GM12878 (cell line): ENCODE measurements around the gene CNTLN. TPM values are rescaled to one million over a fixed set of nuclear protein-coding genes. Genes with fewer than 3 reads are reported as not detected.

Experiments used
- ATAC-seq: fragments of 200-7000 bp; cut with Tn5 transposase; 3 replicates; pipeline ENCODE4 v1.9.1; 2020; ENCODE audit warnings: mild to moderate bottlenecking, moderate library complexity
- BruUV-seq: library from RNA; stranded (reverse); fragments of 400-500 nt; replicated peaks from 2 replicates; lab custom pipeline; 2021; lab: Mats Ljungman, UMichigan
- CTCF ChIA-PET: fragments of 300-600 bp; sonication (Branson Sonifier 250); formaldehyde crosslinking; extraction: SDS; loops from one replicate; lab custom pipeline; 2021; ENCODE audit warnings: inconsistent platforms; lab: Yijun Ruan, JAX
- POLR2A ChIA-PET: fragments of 350-600 bp; formaldehyde crosslinking; extraction: SDS; loops from one replicate; lab custom pipeline; 2021; ENCODE audit warnings: inconsistent platforms; lab: Charles Lee
- RAD21 ChIA-PET: fragments of 300-600 bp; sonication (Branson Sonifier 250); formaldehyde crosslinking; loops from one replicate; lab custom pipeline; 2023; ENCODE audit warnings: antibody characterized with exemption; ENCODE audit not compliant: unreplicated experiment; lab: Charles Lee
- SMC1A ChIA-PET: fragments of 300-600 bp; sonication (Branson Sonifier 250); formaldehyde crosslinking; loops from one replicate; lab custom pipeline; 2023; ENCODE audit not compliant: unreplicated experiment, uncharacterized antibody; lab: Charles Lee
- DNase-seq: peaks from one replicate; pipeline ENCODE4 v3.0.0-alpha.2; 2011; ENCODE audit warnings: low read depth, low spot score
- FAIRE-seq: peaks from 3 replicates; lab custom pipeline; 2011; peaks lifted over from hg19 to GRCh38; lab: Jason Lieb, UNC
- H2AFZ ChIP-seq: 2 replicates; pipeline ENCODE4 v1.6.0; 2011; ENCODE audit warnings: low read depth, low read length, control low read depth; ENCODE audit not compliant: control insufficient read depth
- H3K27ac ChIP-seq: 2 replicates; pipeline ENCODE4 v1.5.1; 2011; ENCODE audit warnings: control low read depth; ENCODE audit not compliant: control insufficient read depth, insufficient read depth
- H3K27me3 ChIP-seq, 2 experiments: replicated peaks in 1 of 2; 2 replicates each; pipeline versions ENCODE4 v1.6.0 to v1.6.1; 2011; ENCODE audit warnings: low read length in 1 of 2; ENCODE audit not compliant: control insufficient read depth in 2 of 2, insufficient read depth in 2 of 2
- H3K36me3 ChIP-seq, 2 experiments: 2 replicates each; pipeline ENCODE4 v1.5.1; 2011; ENCODE audit warnings: low read length in 1 of 2; ENCODE audit not compliant: control insufficient read depth in 2 of 2, insufficient read depth in 2 of 2
- H3K4me1 ChIP-seq: 2 replicates; pipeline ENCODE4 v1.6.1; 2011; ENCODE audit warnings: mild to moderate bottlenecking, low read length, moderate library complexity, mixed read lengths; ENCODE audit not compliant: control insufficient read depth, insufficient read depth
- H3K4me2 ChIP-seq: 2 replicates; pipeline ENCODE4 v1.6.0; 2011; ENCODE audit warnings: control low read depth; ENCODE audit not compliant: control insufficient read depth, insufficient read depth
- H3K4me3 ChIP-seq: fragments of 200-600 bp; sonication (generic); 2 replicates; pipeline ENCODE4 v1.5.1; 2016
- H3K79me2 ChIP-seq: 2 replicates; pipeline ENCODE4 v1.6.0; 2011; ENCODE audit warnings: low read length; ENCODE audit not compliant: control insufficient read depth, insufficient read depth
- H3K9ac ChIP-seq: 2 replicates; pipeline ENCODE4 v1.8.0; 2011; ENCODE audit warnings: low read length, control low read depth, mixed read lengths; ENCODE audit not compliant: control insufficient read depth, insufficient read depth
- H3K9me3 ChIP-seq: replicated peaks from 3 replicates; pipeline ENCODE4 v1.5.1; 2011; ENCODE audit warnings: mild to moderate bottlenecking, low read length; ENCODE audit not compliant: control insufficient read depth, insufficient read depth
- H4K20me1 ChIP-seq: 2 replicates; pipeline ENCODE4 v1.6.0; 2011; ENCODE audit not compliant: control insufficient read depth, insufficient read depth
- CHD2 ChIP-seq: IDR thresholded peaks from 2 replicates; pipeline ENCODE4 v1.6.1; 2011; ENCODE audit warnings: low read depth, low read length, improper control_type of control experiment, borderline replicate concordance
- E2F4 ChIP-seq: IDR thresholded peaks from 2 replicates; pipeline ENCODE4 v1.6.1; 2012; ENCODE audit warnings: low read depth, low read length, improper control_type of control experiment
- EED ChIP-seq: sonication (generic); IDR thresholded peaks from 2 replicates; pipeline ENCODE4 v1.6.1; 2016; ENCODE audit warnings: antibody characterized with exemption, low read depth
- ESRRA ChIP-seq: IDR thresholded peaks from 2 replicates; pipeline ENCODE4 v1.6.1; 2012; ENCODE audit warnings: mild to moderate bottlenecking, low read length, improper control_type of control experiment
- IKZF1 ChIP-seq: fragments of 450-650 bp; conservative IDR thresholded peaks from 2 replicates; pipeline ENCODE4 v1.6.1; 2017; ENCODE audit warnings: antibody characterized with exemption, mild to moderate bottlenecking
- IRF4 ChIP-seq: IDR thresholded peaks from 2 replicates; pipeline ENCODE4 v1.6.1; 2011; ENCODE audit warnings: low read depth, low read length
- IRF5 ChIP-seq: fragments of 450-650 bp; IDR thresholded peaks from 2 replicates; pipeline ENCODE4 v1.6.1; 2017; ENCODE audit warnings: borderline replicate concordance
- MEF2A ChIP-seq: IDR thresholded peaks from 2 replicates; pipeline ENCODE4 v1.6.1; 2011; ENCODE audit warnings: low read depth, mild to moderate bottlenecking, low read length, moderate library complexity; ENCODE audit not compliant: insufficient read depth
- MYB ChIP-seq: fragments of 150-350 bp; IDR thresholded peaks from 2 replicates; pipeline ENCODE4 v1.6.1; 2014; ENCODE audit warnings: mild to moderate bottlenecking, low read depth, low read length, borderline replicate concordance
- NRF1 ChIP-seq: conservative IDR thresholded peaks from 2 replicates; pipeline ENCODE4 v1.6.1; 2011; ENCODE audit warnings: mild to moderate bottlenecking, low read depth, low read length, improper control_type of control experiment
- RAD21 ChIP-seq: IDR thresholded peaks from 2 replicates; pipeline ENCODE4 v1.6.1; 2011; ENCODE audit warnings: mild to moderate bottlenecking, low read depth, low read length, moderate library complexity; ENCODE audit not compliant: insufficient read depth
- RUNX3 ChIP-seq: IDR thresholded peaks from 2 replicates; pipeline ENCODE4 v1.6.1; 2012; ENCODE audit warnings: low read length, inconsistent platforms
- ZNF622 ChIP-seq: fragments of 450-650 bp; IDR thresholded peaks from 2 replicates; pipeline ENCODE4 v1.6.1; 2017; ENCODE audit warnings: mild to moderate bottlenecking, inconsistent platforms
- in situ Hi-C: fragments of 300-500 bp; cut with MboI; formaldehyde crosslinking; loops from 9 replicates; pipeline ENCODE4 v1.14.3; 2018; ENCODE audit warnings: mixed read lengths
- intact Hi-C: fragments of 100-400 bp; cut with micrococcal nuclease; formaldehyde crosslinking; loops from one replicate; pipeline ENCODE4 v1.14.2; 2022; ENCODE audit not compliant: unreplicated experiment
- polyA plus RNA-seq, 11 experiments: library from polyadenylated mRNA; depleted of rRNA in 4 of 11; unstranded in 6 of 11; stranded (reverse) in 5 of 11; fragments of >200 nt; fragmentation: Nextera tagmentation in 4 of 11; fragmentation: Illumina TruSeq in 1 of 11; extraction: Ambion mirVana in 4 of 11; extraction: Trizol in 1 of 11; gene quantifications; 1 replicate in 1 of 11; 2 replicates in 10 of 11; pipeline versions ENCODE4 v1.2.1 to v1.2.3, GENCODE V29; 2011 to 2016; ENCODE audit warnings: inconsistent platforms in 2 of 11, missing spikeins in 2 of 11, low read depth in 1 of 11
- total RNA-seq, 4 experiments: library from RNA; depleted of rRNA in 3 of 4; stranded (reverse); fragments of >200 nt in 3 of 4; fragmentation: Illumina TruSeq in 1 of 4; extraction: Trizol in 1 of 4; gene quantifications; 2 replicates each; pipeline versions ENCODE4 v1.2.1 to v1.2.3, GENCODE V29; 2013 to 2021
- TF ChIP-seq, protein P1 (sequence below): fragments of 450-650 bp; IDR thresholded peaks from 2 replicates; pipeline ENCODE4 v1.6.1; 2017; ENCODE audit warnings: mild to moderate bottlenecking, moderate library complexity
- TF ChIP-seq, protein P2 (sequence below): fragments of 450-650 bp; formaldehyde crosslinking; IDR thresholded peaks from 2 replicates; pipeline ENCODE4 v1.5.0; 2022; ENCODE audit warnings: mild to moderate bottlenecking, missing genetic modification characterization

CNTLN gene
- total and polyA plus RNA-seq, 10 of the 15 experiments (the other 5 are each of a cell fraction or from before 2014, with no cell fraction given), result 0.01 to 7.0 (median 0.03) TPM; not detected in 4

DNA sequence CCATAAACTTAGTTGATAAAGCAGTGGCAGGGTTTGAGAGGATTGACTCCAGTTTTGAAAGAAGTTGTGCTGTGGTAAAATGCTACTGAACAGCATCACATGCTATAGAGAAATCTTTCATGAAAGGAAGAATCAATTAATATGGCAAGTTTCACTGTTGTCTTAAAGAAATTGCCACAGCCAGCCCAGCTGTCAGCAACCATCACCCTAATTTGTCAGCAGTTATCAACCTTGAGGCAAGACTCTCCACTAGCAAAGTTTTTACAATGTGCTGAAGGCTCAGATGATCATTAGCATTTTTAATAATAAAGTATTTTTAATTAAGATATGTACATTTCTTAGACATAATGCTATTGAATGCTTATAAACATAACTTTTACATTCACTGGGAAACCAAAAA lies 343.0 kb downstream of the CNTLN start:
- in situ Hi-C loops (no loop called here), intact Hi-C loops (no loop called here)
- no peaks in the 10 kb centered on the region for H3K9me3 ChIP-seq
- H3K9ac ChIP-seq, result no peak overlapping the region
- H3K4me1 ChIP-seq, result no peaks in the 10 kb centered on the region
- no peaks in the 10 kb centered on the region for H3K36me3 ChIP-seq
- H3K27me3 ChIP-seq, result no peaks in the 10 kb centered on the region
- CTCF ChIA-PET, result no interaction called here
- H3K27ac ChIP-seq, result no peak overlapping the region
- BruUV-seq, result no TSS peak
- RAD21 ChIA-PET, result no interaction called here
- ATAC-seq, result no peak
- H3K4me3 ChIP-seq, result no peak overlapping the region
- H2AFZ ChIP-seq, result no peak overlapping the region
- FAIRE-seq, result no peak
- no peak overlapping the region for H3K4me2 ChIP-seq
- no peak for DNase-seq
- POLR2A ChIA-PET, result no interaction called here
- no peaks in the 10 kb centered on the region for H4K20me1 ChIP-seq
- H3K79me2 ChIP-seq, result no peaks in the 10 kb centered on the region
- SMC1A ChIA-PET, result no interaction called here
- no peak for TF ChIP-seq IRF4
- no peak for TF ChIP-seq E2F4
- TF ChIP-seq RAD21, result no peak
- no peak for TF ChIP-seq EED
- no peak for TF ChIP-seq IKZF1
- TF ChIP-seq, protein P1, sequence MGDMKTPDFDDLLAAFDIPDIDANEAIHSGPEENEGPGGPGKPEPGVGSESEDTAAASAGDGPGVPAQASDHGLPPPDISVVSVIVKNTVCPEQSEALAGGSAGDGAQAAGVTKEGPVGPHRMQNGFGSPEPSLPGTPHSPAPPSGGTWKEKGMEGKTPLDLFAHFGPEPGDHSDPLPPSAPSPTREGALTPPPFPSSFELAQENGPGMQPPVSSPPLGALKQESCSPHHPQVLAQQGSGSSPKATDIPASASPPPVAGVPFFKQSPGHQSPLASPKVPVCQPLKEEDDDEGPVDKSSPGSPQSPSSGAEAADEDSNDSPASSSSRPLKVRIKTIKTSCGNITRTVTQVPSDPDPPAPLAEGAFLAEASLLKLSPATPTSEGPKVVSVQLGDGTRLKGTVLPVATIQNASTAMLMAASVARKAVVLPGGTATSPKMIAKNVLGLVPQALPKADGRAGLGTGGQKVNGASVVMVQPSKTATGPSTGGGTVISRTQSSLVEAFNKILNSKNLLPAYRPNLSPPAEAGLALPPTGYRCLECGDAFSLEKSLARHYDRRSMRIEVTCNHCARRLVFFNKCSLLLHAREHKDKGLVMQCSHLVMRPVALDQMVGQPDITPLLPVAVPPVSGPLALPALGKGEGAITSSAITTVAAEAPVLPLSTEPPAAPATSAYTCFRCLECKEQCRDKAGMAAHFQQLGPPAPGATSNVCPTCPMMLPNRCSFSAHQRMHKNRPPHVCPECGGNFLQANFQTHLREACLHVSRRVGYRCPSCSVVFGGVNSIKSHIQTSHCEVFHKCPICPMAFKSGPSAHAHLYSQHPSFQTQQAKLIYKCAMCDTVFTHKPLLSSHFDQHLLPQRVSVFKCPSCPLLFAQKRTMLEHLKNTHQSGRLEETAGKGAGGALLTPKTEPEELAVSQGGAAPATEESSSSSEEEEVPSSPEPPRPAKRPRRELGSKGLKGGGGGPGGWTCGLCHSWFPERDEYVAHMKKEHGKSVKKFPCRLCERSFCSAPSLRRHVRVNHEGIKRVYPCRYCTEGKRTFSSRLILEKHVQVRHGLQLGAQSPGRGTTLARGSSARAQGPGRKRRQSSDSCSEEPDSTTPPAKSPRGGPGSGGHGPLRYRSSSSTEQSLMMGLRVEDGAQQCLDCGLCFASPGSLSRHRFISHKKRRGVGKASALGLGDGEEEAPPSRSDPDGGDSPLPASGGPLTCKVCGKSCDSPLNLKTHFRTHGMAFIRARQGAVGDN, result no peak
- no peak for TF ChIP-seq IRF5
- TF ChIP-seq ZNF622, result no peak
- TF ChIP-seq ESRRA, result no peak
- TF ChIP-seq NRF1, result no peak
- TF ChIP-seq MYB, result no peak
- no peak for TF ChIP-seq MEF2A
- TF ChIP-seq CHD2, result no peak
- TF ChIP-seq RUNX3, result no peak
- TF ChIP-seq, protein P2, sequence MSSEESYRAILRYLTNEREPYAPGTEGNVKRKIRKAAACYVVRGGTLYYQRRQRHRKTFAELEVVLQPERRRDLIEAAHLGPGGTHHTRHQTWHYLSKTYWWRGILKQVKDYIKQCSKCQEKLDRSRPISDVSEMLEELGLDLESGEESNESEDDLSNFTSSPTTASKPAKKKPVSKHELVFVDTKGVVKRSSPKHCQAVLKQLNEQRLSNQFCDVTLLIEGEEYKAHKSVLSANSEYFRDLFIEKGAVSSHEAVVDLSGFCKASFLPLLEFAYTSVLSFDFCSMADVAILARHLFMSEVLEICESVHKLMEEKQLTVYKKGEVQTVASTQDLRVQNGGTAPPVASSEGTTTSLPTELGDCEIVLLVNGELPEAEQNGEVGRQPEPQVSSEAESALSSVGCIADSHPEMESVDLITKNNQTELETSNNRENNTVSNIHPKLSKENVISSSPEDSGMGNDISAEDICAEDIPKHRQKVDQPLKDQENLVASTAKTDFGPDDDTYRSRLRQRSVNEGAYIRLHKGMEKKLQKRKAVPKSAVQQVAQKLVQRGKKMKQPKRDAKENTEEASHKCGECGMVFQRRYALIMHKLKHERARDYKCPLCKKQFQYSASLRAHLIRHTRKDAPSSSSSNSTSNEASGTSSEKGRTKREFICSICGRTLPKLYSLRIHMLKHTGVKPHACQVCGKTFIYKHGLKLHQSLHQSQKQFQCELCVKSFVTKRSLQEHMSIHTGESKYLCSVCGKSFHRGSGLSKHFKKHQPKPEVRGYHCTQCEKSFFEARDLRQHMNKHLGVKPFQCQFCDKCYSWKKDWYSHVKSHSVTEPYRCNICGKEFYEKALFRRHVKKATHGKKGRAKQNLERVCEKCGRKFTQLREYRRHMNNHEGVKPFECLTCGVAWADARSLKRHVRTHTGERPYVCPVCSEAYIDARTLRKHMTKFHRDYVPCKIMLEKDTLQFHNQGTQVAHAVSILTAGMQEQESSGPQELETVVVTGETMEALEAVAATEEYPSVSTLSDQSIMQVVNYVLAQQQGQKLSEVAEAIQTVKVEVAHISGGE (CRISPR knock-in tag), result no peak
